Left lung (tissue), 10 donors: ENCODE results near the gene MARCHF7. TPM values are rescaled to one million over a fixed set of nuclear protein-coding genes. Genes with fewer than 3 reads are reported as not detected.
"Not testable (repeated sequence)": the region's sequence is repeated elsewhere in the genome, so short reads cannot be mapped to it uniquely, and the experiment has no call there.

Source experiments
- ATAC-seq: fragments of 200-7000 bp; cut with Tn5 transposase; one replicate; pipeline ENCODE4 v1.9.1; 2020; ENCODE audit warnings: moderate library complexity
- DNase-seq, 4 donors: peaks; one replicate each; pipeline ENCODE4 v3.0.0-alpha.2; 2013 to 2020
- H3K27ac ChIP-seq, 2 donors: fragments of 200-600 bp; sonication (generic) in 1 of 2; one replicate each; pipeline versions ENCODE4 v1.5.0 to v1.8.0; 2020 to 2021
- H3K27me3 ChIP-seq, 2 donors: fragments of 200-600 bp; sonication (generic) in 1 of 2; one replicate each; pipeline versions ENCODE4 v1.5.0 to v1.8.0; 2020 to 2021
- H3K36me3 ChIP-seq, 2 donors: fragments of 200-600 bp; sonication (generic) in 1 of 2; one replicate each; pipeline versions ENCODE4 v1.5.0 to v1.8.0; 2020 to 2021
- H3K4me1 ChIP-seq, 2 donors: fragments of 200-600 bp; one replicate each; pipeline ENCODE4 v1.8.0; 2021
- H3K4me3 ChIP-seq, 2 donors: fragments of 200-600 bp; sonication (generic) in 1 of 2; one replicate each; pipeline versions ENCODE4 v1.5.0 to v1.8.0; 2020 to 2021; ENCODE audit warnings: mild to moderate bottlenecking in 1 of 2
- H3K9me3 ChIP-seq, 2 donors: fragments of 200-600 bp; sonication (generic) in 1 of 2; one replicate each; pipeline versions ENCODE4 v1.5.0 to v1.8.0; 2020 to 2021
- intact Hi-C, 2 donors: fragments of 100-400 bp; cut with DNase I; formaldehyde crosslinking; loops; one replicate each; pipeline versions ENCODE4 v1.11.2 to v1.14.2; 2022
- polyA plus RNA-seq, 6 donors: library from polyadenylated mRNA; unstranded; fragments of 120-200 nt; gene quantifications; one replicate each; pipeline ENCODE4 v1.2.1, GENCODE V29; 2013; ENCODE audit not compliant: insufficient read length in 6 of 6
- total RNA-seq, 2 donors: library from RNA; stranded (reverse); fragmentation: NEBNext Ultra II Directional; extraction: Animal tissue kit (Norgen Biotek cat#: 25700); gene quantifications; one replicate each; pipeline ENCODE4 v1.2.1, GENCODE V29; 2021
- TF ChIP-seq, protein P1 (sequence below), 2 donors: fragments of 200-600 bp; sonication (generic) in 1 of 2; IDR thresholded peaks; one replicate each; pipeline versions ENCODE4 v1.5.0 to v1.8.0; 2021; ENCODE audit warnings: antibody characterized with exemption in 2 of 2
- donor health status: DM: no; HTN: yes; CAD: no.
- donor health status: DM: no; HTN: no; CAD: no.

Gene MARCHF7
- total and polyA plus RNA-seq, 8 donors = 64.1 to 202 (median 162) TPM

DNA sequence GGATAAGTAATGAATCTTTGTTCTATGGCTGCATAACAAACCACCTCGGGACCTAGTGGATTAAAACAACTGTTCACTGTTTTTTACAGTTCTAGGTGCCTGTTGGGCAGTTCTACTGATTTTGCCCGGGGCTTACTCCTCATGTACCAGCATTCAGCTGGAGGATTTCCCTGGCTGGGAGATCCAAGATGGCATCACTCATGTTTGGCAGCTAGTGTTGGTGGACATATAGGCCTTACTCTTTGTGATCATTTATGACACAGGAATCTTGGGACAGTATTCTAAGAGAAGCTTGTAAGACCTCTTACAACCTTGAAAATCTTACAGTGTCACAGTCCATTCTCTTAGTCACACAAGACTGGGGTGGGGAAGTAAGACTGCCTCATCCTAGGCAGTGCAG is 4.6 kb downstream of the MARCHF7 start:
- H3K4me3 ChIP-seq = no peak overlapping the region
- H3K9me3 ChIP-seq = no peaks in the 10 kb centered on the region
- TF ChIP-seq, protein P1, sequence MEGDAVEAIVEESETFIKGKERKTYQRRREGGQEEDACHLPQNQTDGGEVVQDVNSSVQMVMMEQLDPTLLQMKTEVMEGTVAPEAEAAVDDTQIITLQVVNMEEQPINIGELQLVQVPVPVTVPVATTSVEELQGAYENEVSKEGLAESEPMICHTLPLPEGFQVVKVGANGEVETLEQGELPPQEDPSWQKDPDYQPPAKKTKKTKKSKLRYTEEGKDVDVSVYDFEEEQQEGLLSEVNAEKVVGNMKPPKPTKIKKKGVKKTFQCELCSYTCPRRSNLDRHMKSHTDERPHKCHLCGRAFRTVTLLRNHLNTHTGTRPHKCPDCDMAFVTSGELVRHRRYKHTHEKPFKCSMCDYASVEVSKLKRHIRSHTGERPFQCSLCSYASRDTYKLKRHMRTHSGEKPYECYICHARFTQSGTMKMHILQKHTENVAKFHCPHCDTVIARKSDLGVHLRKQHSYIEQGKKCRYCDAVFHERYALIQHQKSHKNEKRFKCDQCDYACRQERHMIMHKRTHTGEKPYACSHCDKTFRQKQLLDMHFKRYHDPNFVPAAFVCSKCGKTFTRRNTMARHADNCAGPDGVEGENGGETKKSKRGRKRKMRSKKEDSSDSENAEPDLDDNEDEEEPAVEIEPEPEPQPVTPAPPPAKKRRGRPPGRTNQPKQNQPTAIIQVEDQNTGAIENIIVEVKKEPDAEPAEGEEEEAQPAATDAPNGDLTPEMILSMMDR (IDR thresholded peaks at IDR 0.05) = no peak
- no peak overlapping the region for H3K27ac ChIP-seq
- no peak for DNase-seq
- peaks cover 9 to 64% of the 10 kb centered on the region in 2 donors for H3K4me1 ChIP-seq
- peaks cover 0 to 60% of the 10 kb centered on the region in 2 donors for H3K36me3 ChIP-seq
- intact Hi-C loops = no loop called here
- no peak for ATAC-seq
- H3K27me3 ChIP-seq = no peaks in the 10 kb centered on the region

GRCh38 chr2:159720676-159721075 is 8.4 kb downstream of the MARCHF7 start:
- intact Hi-C loops = no loop called here
- Histone ChIP-seq H3K36me3 (peaks cover 0 to 50% of the 10 kb centered on the region in 2 donors), H3K27ac (no peak overlapping the region), H3K27me3 (no peaks in the 10 kb centered on the region), H3K4me1 (peaks cover 5 to 68% of the 10 kb centered on the region in 2 donors), H3K9me3 (no peaks in the 10 kb centered on the region), H3K4me3 (no peak overlapping the region)
- TF ChIP-seq, protein P1 (IDR thresholded peaks at IDR 0.05) = no peak
- ATAC-seq (no peak), DNase-seq (no peak)

DNA sequence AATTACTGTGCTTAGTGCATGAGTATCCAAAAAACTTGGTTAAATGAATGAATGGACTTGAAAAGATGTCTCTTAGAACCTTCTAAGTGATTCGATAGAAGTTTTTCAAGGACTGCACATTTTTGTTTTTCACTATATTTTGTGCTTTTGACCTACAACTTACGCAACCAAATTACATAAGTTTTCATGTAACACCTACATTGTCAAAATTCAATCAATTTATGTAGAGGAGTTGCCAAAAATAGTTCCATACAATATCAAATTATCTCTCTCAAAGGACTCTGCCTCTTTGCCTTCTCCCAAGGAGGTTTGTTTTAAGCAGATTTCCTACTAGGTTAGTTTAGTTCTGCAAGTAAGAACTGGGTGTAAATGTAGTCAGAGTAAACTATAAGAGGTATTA is 10.3 kb downstream of the MARCHF7 start:
- Histone ChIP-seq H3K36me3 (peaks cover 0 to 50% of the 10 kb centered on the region in 2 donors), H3K4me3 (no peak overlapping the region), H3K27me3 (no peaks in the 10 kb centered on the region), H3K4me1 (peaks cover 5 to 56% of the 10 kb centered on the region in 2 donors), H3K27ac (no peak overlapping the region), H3K9me3 (no peaks in the 10 kb centered on the region)
- ATAC-seq (no peak), DNase-seq (no peak)
- intact Hi-C loops = no loop called here
- TF ChIP-seq, protein P1 (IDR thresholded peaks at IDR 0.05) = no peak

DNA sequence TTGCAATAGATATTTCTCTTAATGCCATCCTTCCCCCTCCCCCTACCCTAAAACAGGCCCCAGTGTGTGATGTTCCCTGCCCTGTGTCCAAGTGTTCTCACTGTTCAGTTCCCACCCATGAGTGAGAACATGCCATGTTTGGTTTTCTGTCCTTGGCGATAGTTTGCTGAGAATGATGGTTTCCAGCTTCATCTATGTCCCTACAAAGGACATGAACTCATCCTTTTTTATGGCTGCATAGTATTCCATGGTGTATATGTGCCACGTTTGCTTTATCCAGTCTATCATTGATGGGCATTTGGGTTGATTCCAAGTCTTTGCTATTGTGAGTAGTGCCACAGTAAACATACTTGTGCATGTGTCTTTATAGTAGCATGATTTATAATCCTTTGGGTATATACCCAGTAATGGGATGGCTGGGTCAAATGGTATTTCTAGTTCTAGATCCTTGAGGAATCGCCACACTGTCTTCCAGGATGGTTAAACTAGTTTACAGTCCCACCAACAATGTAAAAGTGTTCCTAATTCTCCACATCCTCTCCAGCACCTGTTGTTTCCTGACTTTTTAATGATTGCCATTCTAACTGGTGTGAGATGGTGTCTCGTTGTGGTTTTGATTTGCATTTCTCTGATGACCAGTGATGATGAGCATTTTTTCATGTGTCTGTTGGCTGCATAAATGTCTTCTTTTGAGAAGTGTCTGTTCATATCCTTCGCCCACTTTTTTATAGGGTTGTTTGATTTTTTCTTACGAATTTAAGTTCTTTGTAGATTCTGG is 12.7 kb downstream of the MARCHF7 start:
- peaks cover 0 to 42% of the 10 kb centered on the region in 2 donors for H3K36me3 ChIP-seq
- intact Hi-C loops, DNase-seq, H3K27me3 ChIP-seq, H3K27ac ChIP-seq, ATAC-seq, H3K9me3 ChIP-seq, H3K4me3 ChIP-seq: not testable (repeated sequence)
- H3K4me1 ChIP-seq = peaks cover 5 to 69% of the 10 kb centered on the region in 2 donors

GRCh38 chr2:159725713-159726112 is 13.4 kb downstream of the MARCHF7 start:
- TF ChIP-seq, protein P1 (IDR thresholded peaks at IDR 0.05) = no peak
- no peak overlapping the region for H3K4me3 ChIP-seq
- peaks cover 5 to 64% of the 10 kb centered on the region in 2 donors for H3K4me1 ChIP-seq
- no peak for ATAC-seq
- DNase-seq = no peak
- H3K36me3 ChIP-seq = peaks cover 0 to 42% of the 10 kb centered on the region in 2 donors
- H3K27me3 ChIP-seq = no peaks in the 10 kb centered on the region
- no peaks in the 10 kb centered on the region for H3K9me3 ChIP-seq
- intact Hi-C loops = no loop called here
- H3K27ac ChIP-seq = no peak overlapping the region
